ENCODE measurements around the gene NT5M. TPM values are rescaled to one million over a fixed set of nuclear protein-coding genes. Genes with fewer than 3 reads are reported as not detected.

NT5M gene
- total RNA-seq, 3 donors from 2014 or later: 1.7 to 4.5 (median 2.2) TPM

GRCh38 chr17:17342242-17342945, 39.2 kb downstream of the NT5M start:
- no peaks in the 10 kb centered on the region for H3K36me3 ChIP-seq (ENCODE audit: low read depth)
- intact Hi-C loops (cut with DNase I, micrococcal nuclease): no loop called here
- H3K9me3 ChIP-seq: no peaks in the 10 kb centered on the region
- no peak for TF ChIP-seq CTCF (IDR thresholded peaks at IDR 0.05)
- no peak overlapping the region for H3K4me3 ChIP-seq
- no peak for DNase-seq
- ATAC-seq: no peak
- no peaks in the 10 kb centered on the region for H3K4me1 ChIP-seq (ENCODE audit: low read depth)

GRCh38 chr17:17343160-17343735, 40.1 kb downstream of the NT5M start:
- DNase-seq: no peak

GRCh38 chr17:17343896-17344506, 40.8 kb downstream of the NT5M start:
- Histone ChIP-seq H3K36me3 (ENCODE audit: low read depth) (no peaks in the 10 kb centered on the region), H3K4me3 (no peak overlapping the region), H3K9me3 (no peaks in the 10 kb centered on the region), H3K4me1 (ENCODE audit: low read depth) (no peaks in the 10 kb centered on the region)
- ATAC-seq (no peak), DNase-seq (no peak)
- no peak for TF ChIP-seq CTCF (IDR thresholded peaks at IDR 0.05)
- intact Hi-C loops (cut with DNase I, micrococcal nuclease): no loop called here

More at GRCh38 chr17:17343160-17343735, 40.1 kb downstream of the NT5M start:
- Histone ChIP-seq H3K36me3 (ENCODE audit: low read depth) (no peaks in the 10 kb centered on the region), H3K4me3 (no peak overlapping the region), H3K9me3 (no peaks in the 10 kb centered on the region), H3K4me1 (ENCODE audit: low read depth) (no peaks in the 10 kb centered on the region)
- ATAC-seq: no peak
- TF ChIP-seq CTCF (IDR thresholded peaks at IDR 0.05): no peak
- intact Hi-C loops (cut with DNase I, micrococcal nuclease): no loop called here

GRCh38 chr17:17344507-17345293, 41.5 kb downstream of the NT5M start:
- Histone ChIP-seq H3K36me3 (ENCODE audit: low read depth) (no peaks in the 10 kb centered on the region), H3K9me3 (no peaks in the 10 kb centered on the region), H3K4me1 (ENCODE audit: low read depth) (no peaks in the 10 kb centered on the region), H3K4me3 (no peak overlapping the region)
- no peak for ATAC-seq
- intact Hi-C loops (cut with DNase I, micrococcal nuclease): no loop called here
- TF ChIP-seq CTCF (IDR thresholded peaks at IDR 0.05): no peak
- DNase-seq: no peak

- H3K36me3 ChIP-seq (ENCODE audit: low read depth): no peaks in the 10 kb centered on the region
- H3K4me1 ChIP-seq (ENCODE audit: low read depth): no peaks in the 10 kb centered on the region
- H3K9me3 ChIP-seq: no peaks in the 10 kb centered on the region
- DNase-seq (no peak), ATAC-seq (no peak)
- intact Hi-C loops (cut with DNase I, micrococcal nuclease): no loop called here
- no peak overlapping the region for H3K4me3 ChIP-seq
- TF ChIP-seq CTCF (IDR thresholded peaks at IDR 0.05): no peak
These were observed 42.1 kb downstream of the NT5M start for GRCh38 chr17:17345294-17345597.

Measured in mucosa of descending colon (tissue), 3 donors.